A549 (cell line): Measurements from ENCODE around the gene ARHGAP30. TPM values are rescaled to one million over a fixed set of nuclear protein-coding genes. Genes with fewer than 3 reads are reported as not detected.

Experiments used
- ATAC-seq, 2 experiments: fragments of 200-7000 bp in 1 of 2; fragments of >200 bp in 1 of 2; cut with Nextera tagmentation in 1 of 2; cut with Tn5 transposase in 1 of 2; 3 replicates each; pipeline versions ENCODE4 v1.8.0 to v1.9.1; 2018 to 2020; ENCODE audit warnings: mild to moderate bottlenecking in 1 of 2, moderate library complexity in 1 of 2
- CTCF ChIA-PET: fragments of 300-600 bp; sonication (Branson Sonifier 250); formaldehyde crosslinking; extraction: SDS; loops from one replicate; lab custom pipeline; 2021; ENCODE audit warnings: antibody characterized with exemption, inconsistent platforms; lab: Yijun Ruan, JAX
- POLR2A ChIA-PET: fragments of 350-600 bp; formaldehyde crosslinking; extraction: SDS; loops from one replicate; lab custom pipeline; 2021; ENCODE audit warnings: antibody characterized with exemption, inconsistent platforms; lab: Yijun Ruan, JAX
- DNase-seq, 2 experiments: peaks; one replicate each; pipeline versions ENCODE4 v3.0.0 to v3.0.0-alpha.2; 2011 to 2016; ENCODE audit warnings: low read depth in 1 of 2, low spot score in 1 of 2
- FAIRE-seq: peaks from 2 replicates; lab custom pipeline; 2011; peaks lifted over from hg19 to GRCh38; lab: Jason Lieb, UNC
- H3K27ac ChIP-seq, 2 experiments: fragments of >200 bp; sonication (Bioruptor Twin); formaldehyde crosslinking; 3 replicates each; pipeline ENCODE4 v1.5.1; 2016 to 2017
- H3K4me1 ChIP-seq: fragments of >200 bp; sonication (Bioruptor Twin); formaldehyde crosslinking; 3 replicates; pipeline ENCODE4 v1.6.1; 2016
- H3K4me2 ChIP-seq: fragments of >200 bp; sonication (Bioruptor Twin); formaldehyde crosslinking; 3 replicates; pipeline ENCODE4 v1.6.1; 2016
- H3K4me3 ChIP-seq: fragments of >200 bp; sonication (Bioruptor Twin); formaldehyde crosslinking; 3 replicates; pipeline ENCODE4 v1.5.1; 2016
- H3K9me3 ChIP-seq: fragments of >200 bp; sonication (Bioruptor Twin); formaldehyde crosslinking; 3 replicates; pipeline ENCODE4 v1.6.1; 2016
- BHLHE40 ChIP-seq: IDR thresholded peaks from 2 replicates; pipeline ENCODE4 v1.6.1; 2012; ENCODE audit warnings: low read depth, low read length, inconsistent platforms
- CHD2 ChIP-seq: fragments of 150-350 bp; IDR thresholded peaks from 2 replicates; pipeline ENCODE4 v1.6.1; 2014; ENCODE audit warnings: low read length; ENCODE audit not compliant: partially characterized antibody
- E2F6 ChIP-seq: IDR thresholded peaks from 2 replicates; pipeline ENCODE4 v1.6.1; 2012; ENCODE audit warnings: low read depth, borderline replicate concordance
- EHF ChIP-seq: fragments of 250-450 bp; sonication (Bioruptor Pico); IDR thresholded peaks from 2 replicates; pipeline ENCODE4 v1.5.0; 2020; ENCODE audit warnings: mild to moderate bottlenecking
- ELK1 ChIP-seq: fragments of 150-350 bp; IDR thresholded peaks from 2 replicates; pipeline ENCODE4 v1.6.1; 2014; ENCODE audit warnings: low read depth, mild to moderate bottlenecking, low read length
- ESRRA ChIP-seq: fragments of 150-350 bp; IDR thresholded peaks from 2 replicates; pipeline ENCODE4 v1.6.1; 2014; ENCODE audit warnings: mild to moderate bottlenecking, low read length, borderline replicate concordance
- FOSB ChIP-seq: fragments of 250-450 bp; sonication (Bioruptor Pico); IDR thresholded peaks from 2 replicates; pipeline ENCODE4 v1.5.0; 2020; ENCODE audit warnings: mild to moderate bottlenecking, moderate library complexity
- FOXS1 ChIP-seq: fragments of 250-450 bp; sonication (Bioruptor Pico); IDR thresholded peaks from 2 replicates; pipeline ENCODE4 v1.5.0; 2020; ENCODE audit warnings: mild to moderate bottlenecking, moderate library complexity
- GATA3 ChIP-seq: IDR thresholded peaks from 2 replicates; pipeline ENCODE4 v1.6.1; 2012; ENCODE audit warnings: borderline replicate concordance
- HDAC2 ChIP-seq: fragments of 200-600 bp; sonication (generic); IDR thresholded peaks from 2 replicates; pipeline ENCODE4 v1.6.1; 2016
- HMGXB4 ChIP-seq: fragments of 250-450 bp; sonication (Bioruptor Pico); IDR thresholded peaks from 2 replicates; pipeline ENCODE4 v1.5.0; 2021; ENCODE audit warnings: mild to moderate bottlenecking, moderate library complexity, borderline replicate concordance
- HOXB5 ChIP-seq: fragments of 250-450 bp; sonication (Bioruptor Pico); IDR thresholded peaks from 2 replicates; pipeline ENCODE4 v1.5.0; 2020; ENCODE audit warnings: mild to moderate bottlenecking, moderate library complexity
- KDM1A ChIP-seq: fragments of 200-600 bp; sonication (generic); IDR thresholded peaks from 2 replicates; pipeline ENCODE4 v1.6.1; 2016; ENCODE audit warnings: low read depth, mild to moderate bottlenecking
- MAX ChIP-seq: IDR thresholded peaks from 2 replicates; pipeline ENCODE4 v1.6.1; 2012
- NR3C1 ChIP-seq: fragments of >200 bp; sonication (Bioruptor Twin); formaldehyde crosslinking; IDR thresholded peaks from 3 replicates; pipeline ENCODE4 v1.6.1; 2017
- PBX3 ChIP-seq: IDR thresholded peaks from 2 replicates; pipeline ENCODE4 v1.6.1; 2012
- PHF8 ChIP-seq: fragments of 200-600 bp; sonication (generic); IDR thresholded peaks from 2 replicates; pipeline ENCODE4 v1.6.1; 2016; ENCODE audit warnings: low read depth, mild to moderate bottlenecking, antibody characterized with exemption, moderate library complexity, borderline replicate concordance
- POLR2AphosphoS2 ChIP-seq: conservative IDR thresholded peaks from 2 replicates; pipeline ENCODE4 v1.6.1; 2012; ENCODE audit warnings: low read length, improper control_type of control experiment, inconsistent platforms
- RAD21 ChIP-seq, 2 experiments: fragments of >200 bp in 1 of 2; sonication (Bioruptor Twin) in 1 of 2; formaldehyde crosslinking in 1 of 2; IDR thresholded peaks in 1 of 2; conservative IDR thresholded peaks in 1 of 2; 2 replicates in 1 of 2; 3 replicates in 1 of 2; pipeline ENCODE4 v1.6.1; 2012 to 2018; ENCODE audit warnings: inconsistent platforms in 1 of 2
- RARB ChIP-seq: fragments of 250-450 bp; sonication (Bioruptor Pico); IDR thresholded peaks from 2 replicates; pipeline ENCODE4 v1.8.0; 2021; ENCODE audit warnings: mild to moderate bottlenecking, moderate library complexity
- RCOR1 ChIP-seq: fragments of 150-350 bp; IDR thresholded peaks from 2 replicates; pipeline ENCODE4 v1.6.1; 2014; ENCODE audit warnings: antibody characterized with exemption, low read length, low read depth
- REST ChIP-seq: fragments of 200-600 bp; sonication (generic); IDR thresholded peaks from 2 replicates; pipeline ENCODE4 v1.6.1; 2016; ENCODE audit warnings: antibody characterized with exemption, mild to moderate bottlenecking, moderate library complexity
- RFX5 ChIP-seq: fragments of 450-650 bp; IDR thresholded peaks from 2 replicates; pipeline ENCODE4 v1.7.1; 2014; ENCODE audit warnings: antibody characterized with exemption, mild to moderate bottlenecking, moderate library complexity
- RNF2 ChIP-seq: fragments of 200-600 bp; sonication (generic); IDR thresholded peaks from 2 replicates; pipeline ENCODE4 v1.6.1; 2016; ENCODE audit warnings: low read depth, mild to moderate bottlenecking, antibody characterized with exemption, moderate library complexity, borderline replicate concordance
- SMC3 ChIP-seq: fragments of >200 bp; sonication (Bioruptor Twin); formaldehyde crosslinking; IDR thresholded peaks from 3 replicates; pipeline ENCODE4 v1.6.1; 2018; ENCODE audit warnings: inconsistent platforms
- USF2 ChIP-seq: fragments of 450-650 bp; IDR thresholded peaks from 2 replicates; pipeline ENCODE4 v1.6.1; 2014; ENCODE audit warnings: antibody characterized with exemption
- ZFP36 ChIP-seq: fragments of 450-650 bp; IDR thresholded peaks from 2 replicates; pipeline ENCODE4 v1.6.1; 2014; ENCODE audit warnings: borderline replicate concordance; ENCODE audit not compliant: partially characterized antibody
- ZNF302 ChIP-seq: fragments of 250-450 bp; sonication (Bioruptor Pico); IDR thresholded peaks from 2 replicates; pipeline ENCODE4 v1.9.0; 2021; ENCODE audit warnings: inconsistent platforms, mild to moderate bottlenecking, moderate library complexity
- WGBS: methylation state at CpG from one replicate; pipeline ENCODE4 v1.1.6; 2017; ENCODE audit errors: missing lambda C conversion rate; 5-methylcytosine and 5-hydroxymethylcytosine counted together
- polyA plus RNA-seq, 4 experiments: library from polyadenylated mRNA; depleted of rRNA in 3 of 4; stranded (reverse); fragments of >200 nt; fragmentation: RNase III in 1 of 4; extraction: RNeasy Plus Mini Kit Qiagen cat#74134 plus additional on column Dnase treatment in 1 of 4; gene quantifications; 2 replicates in 3 of 4; 3 replicates in 1 of 4; pipeline ENCODE4 v1.2.3, GENCODE V29; 2011 to 2017

ARHGAP30 gene
- polyA plus RNA-seq, 2 of the 4 experiments (the other 2 are of a cell fraction) = 0.06 to 0.13 TPM

GRCh38 chr1:161095230-161095629, 25.5 kb upstream of the ARHGAP30 start:
- DNase-seq = no peak
- Histone ChIP-seq H3K4me2 (no peak overlapping the region), H3K4me3 (no peak overlapping the region), H3K9me3 (no peaks in the 10 kb centered on the region), H3K27ac (no peak overlapping the region), H3K4me1 (peaks cover 24% of the 10 kb centered on the region)
- ChIA-PET POLR2A (no interaction called here), CTCF (interaction anchor here (1.9 to 9.7 kb wide), 7 partner anchors 11 to 98 kb away, joined by 5 to 319 read pairs (median 42); partner anchors contain the start of genes ARHGAP30, F11R, NECTIN4 and USF1)
- TF ChIP-seq SMC3 (no peak), ZFP36 (no peak), PBX3 (no peak), POLR2AphosphoS2 (no peak), RFX5 (no peak), ZNF302 (CRISPR knock-in tag) (no peak), USF2 (no peak), BHLHE40 (no peak), PHF8 (no peak), RNF2 (no peak), RAD21 (conservative IDR thresholded peaks at IDR 0.05 in 1 of 2, IDR thresholded peaks at IDR 0.05 in 1 of 2) (no peak), ESRRA (no peak), MAX (no peak), EHF (CRISPR knock-in tag) (no peak), NR3C1 (no peak), KDM1A (no peak), E2F6 (no peak), GATA3 (no peak), HDAC2 (no peak), ELK1 (no peak)
- WGBS = 86% methylated on average over 6 of the region's 6 CpGs
- no peak for FAIRE-seq
- no peak for ATAC-seq

- Histone ChIP-seq H3K9me3 (no peaks in the 10 kb centered on the region), H3K27ac (no peak overlapping the region), H3K4me2 (no peak overlapping the region), H3K4me3 (no peak overlapping the region), H3K4me1 (peaks cover 24% of the 10 kb centered on the region)
- FAIRE-seq (no peak), DNase-seq (no peak), ATAC-seq (no peak)
- CTCF ChIA-PET = interaction anchor here (1.9 to 9.7 kb wide), 4 partner anchors 10 to 97 kb away, joined by 5 to 319 read pairs (median 172); partner anchors contain the start of genes ARHGAP30 and NECTIN4
- WGBS = 90% methylated on average over 14 of the region's 14 CpGs
- POLR2A ChIA-PET = no interaction called here
- TF ChIP-seq PHF8 (no peak), SMC3 (no peak), RCOR1 (no peak), CHD2 (no peak), PBX3 (no peak), RARB (CRISPR knock-in tag) (no peak), FOSB (no peak), FOXS1 (no peak), HOXB5 (CRISPR knock-in tag) (no peak), HMGXB4 (no peak), REST (no peak)
Measured at GRCh38 chr1:161094481-161094880, 24.8 kb upstream of the ARHGAP30 start.
